Measurements from ENCODE around the gene HSPB6.

HSPB6 gene

DNA sequence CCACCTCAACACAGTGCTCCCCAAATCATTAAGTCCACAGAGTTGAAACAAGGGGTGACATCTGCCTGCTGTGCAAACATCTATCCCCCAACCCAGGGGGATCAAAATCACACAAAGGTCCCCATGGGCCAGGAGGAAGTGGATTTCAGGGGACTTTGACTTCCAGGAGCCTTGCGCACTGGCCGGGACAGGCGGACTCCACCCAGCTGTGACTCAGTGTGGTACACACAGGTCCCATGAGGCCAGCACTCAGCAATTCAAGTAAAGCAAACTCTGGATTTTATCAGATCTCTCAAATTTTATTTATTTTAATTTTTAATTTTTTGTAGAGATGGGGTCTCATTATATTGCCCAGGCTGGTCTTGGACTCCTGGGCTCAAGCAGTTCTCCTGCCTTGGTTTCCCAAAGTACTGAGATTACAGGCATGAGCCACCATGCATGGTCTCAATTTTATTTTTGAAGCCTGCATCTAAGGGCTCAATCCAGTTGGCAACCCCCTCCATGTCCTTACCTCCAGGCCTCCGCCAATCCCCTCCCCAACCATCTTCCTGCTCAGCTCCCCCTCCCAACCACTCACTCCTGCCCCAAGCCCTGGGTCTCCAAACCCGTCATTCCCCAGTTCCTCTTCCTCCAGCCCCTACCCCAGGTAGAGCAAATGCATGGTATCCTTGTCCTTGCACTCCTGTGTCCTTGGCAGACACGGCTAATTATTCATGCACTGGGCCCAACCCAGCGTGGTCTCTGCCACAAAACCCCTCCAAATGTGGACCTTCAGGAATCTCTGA is 36.7 kb upstream of the HSPB6 start:
- TF ChIP-seq, protein P1, sequence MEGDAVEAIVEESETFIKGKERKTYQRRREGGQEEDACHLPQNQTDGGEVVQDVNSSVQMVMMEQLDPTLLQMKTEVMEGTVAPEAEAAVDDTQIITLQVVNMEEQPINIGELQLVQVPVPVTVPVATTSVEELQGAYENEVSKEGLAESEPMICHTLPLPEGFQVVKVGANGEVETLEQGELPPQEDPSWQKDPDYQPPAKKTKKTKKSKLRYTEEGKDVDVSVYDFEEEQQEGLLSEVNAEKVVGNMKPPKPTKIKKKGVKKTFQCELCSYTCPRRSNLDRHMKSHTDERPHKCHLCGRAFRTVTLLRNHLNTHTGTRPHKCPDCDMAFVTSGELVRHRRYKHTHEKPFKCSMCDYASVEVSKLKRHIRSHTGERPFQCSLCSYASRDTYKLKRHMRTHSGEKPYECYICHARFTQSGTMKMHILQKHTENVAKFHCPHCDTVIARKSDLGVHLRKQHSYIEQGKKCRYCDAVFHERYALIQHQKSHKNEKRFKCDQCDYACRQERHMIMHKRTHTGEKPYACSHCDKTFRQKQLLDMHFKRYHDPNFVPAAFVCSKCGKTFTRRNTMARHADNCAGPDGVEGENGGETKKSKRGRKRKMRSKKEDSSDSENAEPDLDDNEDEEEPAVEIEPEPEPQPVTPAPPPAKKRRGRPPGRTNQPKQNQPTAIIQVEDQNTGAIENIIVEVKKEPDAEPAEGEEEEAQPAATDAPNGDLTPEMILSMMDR (IDR thresholded peaks at IDR 0.05; ENCODE audit: control insufficient read depth, insufficient read depth, low read depth, low read length, missing control alignments) = no peak
- no peak for DNase-seq (ENCODE audit: low read depth)
- no peak overlapping the region for H3K4me3 ChIP-seq (ENCODE audit: control insufficient read depth, low read depth, low read length)

DNA sequence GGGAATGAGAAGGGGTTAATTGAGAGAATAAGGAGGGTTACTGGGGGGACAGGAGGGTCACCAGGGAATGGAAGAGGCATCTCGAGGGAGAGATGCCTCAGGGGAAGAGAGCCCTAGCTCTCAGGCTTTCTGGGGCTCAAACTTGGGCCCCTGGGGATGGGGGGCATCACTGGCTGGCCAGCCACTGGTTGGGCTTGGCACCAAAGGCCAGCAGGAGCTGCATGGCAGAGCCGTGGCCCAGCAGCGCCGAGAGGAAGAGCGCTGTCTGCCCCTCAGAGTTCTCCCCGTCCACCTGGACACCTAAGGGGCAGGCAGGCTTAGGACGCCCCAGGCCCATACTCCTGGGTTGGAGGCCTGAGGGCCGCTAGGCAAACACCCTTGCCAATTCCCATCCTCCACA is 36.1 kb upstream of the HSPB6 start:
- TF ChIP-seq, protein P1 (IDR thresholded peaks at IDR 0.05; ENCODE audit: control insufficient read depth, insufficient read depth, low read depth, low read length, missing control alignments) = no peak
- no peak overlapping the region for H3K4me3 ChIP-seq (ENCODE audit: control insufficient read depth, low read depth, low read length)

DNA sequence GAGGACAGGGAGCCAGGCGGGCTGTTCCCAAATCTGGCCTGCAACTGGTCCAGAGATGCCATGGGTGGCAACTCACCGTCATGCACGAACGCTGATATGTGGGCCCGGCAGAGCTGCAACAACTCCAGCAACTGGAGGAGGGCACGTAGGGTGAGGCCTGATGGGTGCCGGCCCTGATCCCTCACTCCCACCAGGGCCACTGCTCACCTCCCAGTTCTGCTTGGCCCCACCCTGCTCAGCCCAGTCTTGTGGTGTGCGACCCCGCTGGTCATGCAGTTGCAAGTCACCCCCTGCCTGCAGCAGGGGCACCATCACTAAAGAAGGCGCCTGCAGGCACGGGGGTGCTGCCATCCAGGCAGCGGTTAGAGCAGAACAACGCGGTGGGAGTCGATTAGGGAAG is 35.5 kb upstream of the HSPB6 start:
- TF ChIP-seq, protein P1 (IDR thresholded peaks at IDR 0.05; ENCODE audit: control insufficient read depth, insufficient read depth, low read depth, low read length, missing control alignments) = no peak
- no peak for DNase-seq (ENCODE audit: low read depth)
- no peak overlapping the region for H3K4me3 ChIP-seq (ENCODE audit: control insufficient read depth, low read depth, low read length)

More for the DNA sequence above, 36.1 kb upstream of the HSPB6 start:
- no peak for DNase-seq (ENCODE audit: low read depth)

DNA sequence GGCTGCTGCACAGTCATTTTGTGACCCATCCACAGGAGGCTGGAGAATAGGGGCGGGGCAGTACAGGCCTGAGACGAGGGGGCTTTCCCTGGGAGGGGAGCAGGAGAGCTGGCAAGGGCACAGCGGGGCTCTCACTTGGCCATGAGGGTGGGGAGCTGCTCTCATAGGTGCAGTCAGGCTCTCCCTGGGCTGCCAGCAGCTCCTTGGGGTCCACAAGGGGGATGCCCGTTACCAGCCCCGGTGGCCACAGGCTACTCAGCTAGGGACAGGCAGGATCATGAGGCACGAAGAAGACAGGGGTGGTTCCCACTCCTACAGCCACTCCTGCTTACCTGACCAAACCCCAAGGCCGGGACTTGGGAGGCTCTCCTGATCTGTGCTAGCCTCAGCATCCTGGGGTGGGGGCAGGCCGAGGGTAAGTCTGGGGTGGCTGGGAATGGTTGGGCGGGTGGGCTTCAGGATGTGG is 35.0 kb upstream of the HSPB6 start:
- H3K4me3 ChIP-seq (ENCODE audit: control insufficient read depth, low read depth, low read length) = no peak overlapping the region
- TF ChIP-seq, protein P1 (IDR thresholded peaks at IDR 0.05; ENCODE audit: control insufficient read depth, insufficient read depth, low read depth, low read length, missing control alignments) = no peak
- no peak for DNase-seq (ENCODE audit: low read depth)

DNA sequence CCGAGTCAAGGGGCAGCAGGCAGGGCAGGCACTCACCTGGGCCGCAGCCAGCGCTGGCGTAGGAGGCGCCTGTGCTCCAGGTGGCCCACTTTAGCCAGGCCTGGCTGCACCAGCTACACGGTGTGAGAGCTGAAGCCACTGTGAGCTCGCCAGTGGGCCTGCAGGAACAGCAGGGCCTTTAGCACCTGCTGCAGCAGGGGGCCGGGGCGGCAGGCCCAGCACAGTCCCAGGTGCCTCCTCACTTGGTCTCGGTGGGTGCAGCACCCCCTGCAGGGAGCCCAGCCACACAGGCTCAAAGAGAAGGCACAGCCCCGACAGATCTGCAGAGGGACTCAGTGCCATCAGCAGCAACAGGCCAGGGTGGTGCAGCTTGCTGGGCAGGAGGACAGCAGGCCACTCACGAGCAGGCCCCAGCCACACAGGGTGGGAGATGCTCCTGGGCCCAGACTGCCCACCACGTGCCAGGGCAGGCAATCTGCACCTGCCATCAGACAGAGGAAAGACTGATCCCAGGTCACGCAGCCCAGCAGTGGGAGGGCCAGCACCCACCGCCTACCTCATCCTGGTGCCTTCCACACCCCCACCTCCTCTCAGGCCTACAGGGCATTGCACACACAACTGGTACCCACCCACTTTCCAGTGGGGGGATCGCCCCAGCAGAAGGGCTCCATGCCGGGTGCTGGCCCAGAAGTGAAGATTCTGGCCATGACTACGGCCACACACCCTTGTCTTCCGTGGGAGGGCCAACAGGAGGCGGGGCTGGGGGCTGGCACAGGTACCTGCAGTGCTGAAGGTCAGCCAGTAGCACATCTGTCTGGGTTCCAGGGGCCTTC is 34.4 kb upstream of the HSPB6 start:
- TF ChIP-seq, protein P1 (IDR thresholded peaks at IDR 0.05; ENCODE audit: control insufficient read depth, insufficient read depth, low read depth, low read length, missing control alignments) = no peak
- DNase-seq (ENCODE audit: low read depth) = no peak
- no peak overlapping the region for H3K4me3 ChIP-seq (ENCODE audit: control insufficient read depth, low read depth, low read length)

DNA sequence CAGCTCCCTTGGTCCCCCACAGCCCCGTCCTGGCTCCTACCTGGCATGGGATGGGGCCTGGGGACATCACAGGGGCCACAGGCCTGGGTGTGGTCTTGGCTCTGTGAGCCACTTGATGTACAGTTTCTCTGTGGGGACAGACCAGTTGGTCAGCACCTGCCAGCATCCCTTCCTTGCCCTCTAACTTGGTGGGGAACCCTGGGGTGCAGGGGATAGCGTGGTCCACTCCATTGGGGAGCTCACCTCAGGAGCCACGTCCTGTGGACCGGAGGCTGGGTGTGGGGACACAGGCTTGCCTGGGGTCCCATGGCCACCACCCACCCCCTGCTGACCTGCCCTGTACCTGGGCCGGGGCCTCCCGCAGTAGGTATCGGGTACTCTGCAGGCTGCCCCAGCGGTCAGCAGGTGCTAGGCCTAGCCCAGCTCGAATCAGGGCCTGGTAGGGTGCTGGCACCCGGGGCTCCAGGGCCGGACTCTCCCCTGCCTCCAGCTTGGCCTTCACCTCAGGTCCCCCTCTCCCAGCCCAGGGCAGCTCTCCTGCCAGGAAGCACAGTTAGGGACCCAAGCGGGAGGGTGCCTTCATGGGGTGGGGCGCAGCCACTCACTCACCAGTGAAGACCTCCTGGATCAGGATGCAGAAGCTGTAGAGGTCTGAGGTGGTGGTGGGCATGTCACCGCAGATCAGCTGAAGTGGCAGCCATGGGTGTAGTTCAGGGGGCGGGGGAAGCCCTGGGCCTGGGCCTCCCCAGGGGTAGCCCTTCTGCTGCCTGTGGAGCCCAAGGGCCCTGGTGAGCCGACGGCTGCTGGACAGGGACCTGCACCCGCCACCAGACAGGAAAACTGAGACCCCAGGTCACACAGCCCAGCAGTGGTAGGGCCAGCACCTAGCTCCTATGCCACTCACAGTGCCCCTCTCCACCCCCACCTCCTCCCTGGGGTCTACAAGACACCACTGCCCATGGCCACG is 33.4 kb upstream of the HSPB6 start:
- TF ChIP-seq, protein P1 (IDR thresholded peaks at IDR 0.05; ENCODE audit: control insufficient read depth, insufficient read depth, low read depth, low read length, missing control alignments) = no peak
- DNase-seq (ENCODE audit: low read depth) = no peak
- H3K4me3 ChIP-seq (ENCODE audit: control insufficient read depth, low read depth, low read length) = no peak overlapping the region
